ENCODE measurements around the gene UBE2V1.

DNA sequence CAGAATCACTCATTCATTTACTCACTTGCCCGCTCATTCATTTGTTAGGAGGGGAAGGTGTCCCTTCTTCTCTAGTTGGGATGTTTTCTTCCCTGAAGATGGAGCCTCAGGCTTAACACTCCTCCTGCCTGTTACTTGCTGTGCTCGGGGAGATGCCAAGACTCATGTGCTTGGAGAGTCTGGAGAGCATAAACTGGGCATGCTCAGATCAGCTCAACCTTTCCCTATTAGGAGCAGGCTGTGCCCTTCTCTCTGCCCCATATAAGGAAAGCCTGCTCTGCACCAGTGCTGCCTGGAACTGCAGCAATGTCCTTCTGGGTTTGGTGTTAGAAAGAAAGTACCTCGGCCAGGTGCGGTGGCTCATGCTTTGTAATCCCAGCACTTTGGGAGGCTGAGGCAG, 18.0 kb upstream of the UBE2V1 start:
- TF ChIP-seq, protein P1, sequence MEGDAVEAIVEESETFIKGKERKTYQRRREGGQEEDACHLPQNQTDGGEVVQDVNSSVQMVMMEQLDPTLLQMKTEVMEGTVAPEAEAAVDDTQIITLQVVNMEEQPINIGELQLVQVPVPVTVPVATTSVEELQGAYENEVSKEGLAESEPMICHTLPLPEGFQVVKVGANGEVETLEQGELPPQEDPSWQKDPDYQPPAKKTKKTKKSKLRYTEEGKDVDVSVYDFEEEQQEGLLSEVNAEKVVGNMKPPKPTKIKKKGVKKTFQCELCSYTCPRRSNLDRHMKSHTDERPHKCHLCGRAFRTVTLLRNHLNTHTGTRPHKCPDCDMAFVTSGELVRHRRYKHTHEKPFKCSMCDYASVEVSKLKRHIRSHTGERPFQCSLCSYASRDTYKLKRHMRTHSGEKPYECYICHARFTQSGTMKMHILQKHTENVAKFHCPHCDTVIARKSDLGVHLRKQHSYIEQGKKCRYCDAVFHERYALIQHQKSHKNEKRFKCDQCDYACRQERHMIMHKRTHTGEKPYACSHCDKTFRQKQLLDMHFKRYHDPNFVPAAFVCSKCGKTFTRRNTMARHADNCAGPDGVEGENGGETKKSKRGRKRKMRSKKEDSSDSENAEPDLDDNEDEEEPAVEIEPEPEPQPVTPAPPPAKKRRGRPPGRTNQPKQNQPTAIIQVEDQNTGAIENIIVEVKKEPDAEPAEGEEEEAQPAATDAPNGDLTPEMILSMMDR (IDR thresholded peaks at IDR 0.05; ENCODE audit: insufficient read depth, low read length, poor library complexity, severe bottlenecking) = no peak
- TF ChIP-seq EZH2phosphoT487 (conservative IDR thresholded peaks at IDR 0.05; ENCODE audit: low read length) = no peak

Measured in SU-DHL-6 (cell line).